Raji (cell line): Measurements from ENCODE around the gene SEPTIN14.
"Not testable (repeated sequence)": the region's sequence is repeated elsewhere in the genome, so short reads cannot be mapped to it uniquely, and the experiment has no call there.

ENCODE experiments used
- POLR2A ChIP-seq: IDR thresholded peaks from 2 replicates; pipeline ENCODE4 v1.6.1; 2011; ENCODE audit warnings: low read depth, low read length, control low read depth; ENCODE audit not compliant: insufficient read depth

The SEPTIN14 gene

DNA sequence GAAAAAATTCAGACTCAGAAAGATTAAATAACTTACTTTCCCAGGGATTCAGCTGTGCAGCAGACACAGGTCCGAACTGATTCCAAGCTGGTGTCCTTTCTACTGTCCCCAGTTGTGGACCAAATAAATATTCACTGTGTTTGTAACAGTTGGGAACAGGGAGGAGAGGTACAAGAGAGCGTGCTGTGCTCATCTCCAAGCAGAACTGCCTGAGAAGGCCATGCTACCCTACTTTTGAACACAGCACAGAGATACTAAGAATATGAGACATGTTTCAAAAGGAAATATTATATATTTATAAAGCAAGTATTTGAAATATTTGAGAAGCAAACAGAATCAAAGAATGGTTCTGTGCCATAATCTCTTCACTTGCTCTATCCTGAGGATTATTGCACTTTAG is at the start of gene SEPTIN14:
SEPTIN14 (minus strand) TSS at position 101 of the 400 bp plus-strand sequence. CDS start 756 bp downstream, outside the sequence.
- not testable (repeated sequence) for TF ChIP-seq POLR2A

DNA sequence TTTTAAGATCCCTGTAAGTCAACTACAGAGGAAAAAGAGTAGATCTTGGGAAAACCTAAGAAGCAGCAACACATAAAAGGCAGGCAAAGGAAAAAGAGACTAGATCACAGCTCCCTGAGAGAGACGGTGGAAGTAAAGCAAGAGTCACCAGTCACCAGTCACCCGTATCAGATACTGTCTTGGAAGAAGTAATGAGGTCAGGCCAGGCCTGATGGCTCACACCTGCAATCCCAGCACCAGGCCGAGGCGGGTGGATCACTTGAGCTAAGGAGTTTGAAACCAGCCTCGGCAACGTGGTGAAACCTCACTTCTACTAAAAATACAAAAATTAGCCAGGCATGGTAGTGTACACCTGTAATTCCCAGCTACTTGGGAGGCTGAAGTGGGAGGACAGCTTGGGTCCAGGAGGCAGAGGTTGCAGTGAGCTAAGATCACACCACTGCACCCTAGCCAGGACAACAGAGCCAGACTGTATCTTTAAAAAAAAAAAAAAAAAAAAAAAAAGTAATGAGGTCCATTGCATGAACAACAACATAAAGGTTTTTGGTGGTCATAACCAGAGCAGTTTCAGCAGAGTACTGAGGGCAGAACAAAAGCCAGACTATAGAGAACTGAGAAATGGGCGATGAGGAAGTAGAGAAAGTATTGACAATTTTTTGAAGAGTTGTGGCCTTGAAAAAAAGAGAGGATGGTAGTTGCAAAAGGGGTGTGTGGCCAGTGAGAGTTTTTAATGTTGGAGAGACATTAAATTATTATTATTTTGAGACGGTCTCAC is 41.6 kb upstream of the SEPTIN14 start:
- TF ChIP-seq POLR2A: no peak

DNA sequence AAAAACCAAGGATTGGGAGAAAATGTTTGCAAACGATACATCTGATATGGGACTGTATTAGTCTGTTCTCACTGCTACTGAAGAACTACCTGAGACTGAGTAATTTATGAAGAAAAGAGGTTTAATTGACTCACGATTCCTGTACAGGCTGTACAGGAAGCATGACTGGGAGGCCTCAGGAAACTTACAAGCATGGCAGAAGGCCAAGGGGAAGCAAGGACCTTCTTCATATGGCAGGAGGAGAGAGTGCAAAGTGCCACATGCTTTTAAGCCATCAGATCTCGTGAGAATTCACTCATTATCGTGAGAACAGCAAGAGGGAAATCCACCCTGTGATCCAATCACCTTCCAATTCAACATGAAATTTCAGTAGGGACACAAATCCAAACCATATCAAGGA is 35.7 kb upstream of the SEPTIN14 start:
- no peak for TF ChIP-seq POLR2A

DNA sequence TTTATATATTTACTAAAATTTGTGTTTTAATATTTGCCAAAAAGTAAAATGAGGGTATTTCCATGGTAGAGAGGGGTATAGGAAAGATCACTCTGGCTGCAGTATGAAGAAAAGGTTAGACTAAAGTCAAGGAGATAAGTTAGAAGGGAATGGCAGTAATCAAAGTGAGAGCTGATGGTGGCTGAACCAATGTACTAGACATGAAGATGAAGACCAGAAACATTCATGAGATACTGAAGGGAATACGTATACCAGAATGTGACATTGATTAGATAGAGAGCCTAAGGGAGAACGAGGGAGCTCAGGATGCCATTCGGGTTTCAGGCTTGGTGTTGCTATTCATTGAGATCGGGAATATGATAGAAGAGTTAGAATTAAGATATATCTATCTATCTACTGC is 32.5 kb upstream of the SEPTIN14 start:
- no peak for TF ChIP-seq POLR2A

DNA sequence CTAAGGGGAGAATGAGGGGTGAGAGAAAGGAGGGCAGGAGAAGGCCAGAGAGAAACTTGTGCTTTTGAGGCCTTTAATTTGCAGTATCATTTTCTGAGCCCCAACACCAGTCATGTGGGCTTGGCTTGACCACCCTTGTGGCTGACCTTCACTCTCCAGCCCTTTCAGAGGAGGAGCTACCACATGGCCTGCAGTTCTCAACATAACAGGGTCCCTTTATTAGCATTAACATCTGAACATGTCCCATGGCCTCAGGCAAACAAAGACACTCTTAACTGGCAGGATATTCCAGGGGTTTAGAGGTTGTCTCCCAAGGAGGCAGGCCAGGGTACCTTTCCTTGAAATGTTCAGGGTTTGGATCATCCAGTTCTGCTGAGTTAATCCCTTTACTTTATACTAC is 31.4 kb upstream of the SEPTIN14 start:
- TF ChIP-seq POLR2A: no peak

DNA sequence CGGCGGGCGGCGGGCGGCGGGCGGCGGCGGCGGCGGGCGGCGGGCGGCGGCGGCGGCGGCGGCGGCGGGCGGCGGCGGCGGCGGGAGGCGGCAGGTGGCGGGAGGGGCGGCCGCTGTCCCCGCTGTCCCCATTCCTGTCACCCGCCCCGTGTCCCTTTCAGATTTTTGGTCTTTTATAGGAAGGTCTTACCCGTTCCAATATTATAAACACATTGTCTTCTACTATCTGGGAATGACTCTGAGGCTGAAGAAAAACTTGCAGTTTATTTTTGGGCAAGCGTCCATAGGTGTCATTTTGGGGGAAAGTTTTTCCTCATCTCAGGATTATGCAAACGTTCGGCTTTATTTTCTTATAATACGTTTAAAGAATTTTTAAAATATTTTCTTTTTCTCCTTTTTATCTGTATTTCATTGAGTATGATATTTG is 25.3 kb upstream of the SEPTIN14 start:
- no peak for TF ChIP-seq POLR2A

DNA sequence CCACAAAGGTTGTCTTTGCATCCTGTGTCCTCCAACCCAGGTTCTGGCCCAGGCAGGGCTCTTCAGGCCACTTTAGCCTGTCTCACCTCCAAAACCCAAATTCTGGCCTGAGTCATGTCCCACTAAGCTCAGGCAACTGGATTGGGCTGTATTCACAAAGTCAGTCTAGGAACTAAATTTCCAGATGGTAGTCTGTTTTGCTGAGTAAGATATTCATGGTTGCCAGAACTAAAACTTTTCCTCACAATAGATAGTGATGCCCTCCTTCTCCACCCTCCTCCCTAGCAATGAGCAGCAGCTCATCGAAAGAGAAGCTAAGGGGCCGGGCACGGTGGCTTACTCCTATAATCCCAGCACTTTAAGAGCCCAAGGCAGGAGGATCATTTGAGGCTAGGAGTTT is 21.8 kb upstream of the SEPTIN14 start:
- TF ChIP-seq POLR2A: no peak

DNA sequence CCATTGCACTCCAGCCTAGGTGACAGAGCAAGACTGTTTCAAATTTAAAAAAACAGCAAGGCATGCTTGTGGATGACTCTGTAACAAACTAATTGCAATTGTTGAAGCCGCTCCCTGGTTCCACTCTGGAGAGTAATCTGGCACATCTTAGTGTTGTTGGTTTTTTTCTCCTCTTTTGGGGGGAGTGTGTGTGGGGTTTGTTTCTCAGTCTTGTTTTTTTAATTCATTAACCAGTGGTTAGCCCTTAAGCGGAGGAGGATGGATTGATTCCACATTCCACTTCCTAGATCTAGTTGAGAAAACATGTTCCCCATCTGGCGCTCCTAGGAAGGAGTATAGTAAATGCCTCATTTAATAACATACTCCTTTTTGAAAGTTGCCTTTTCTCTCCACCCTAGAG is 16.1 kb upstream of the SEPTIN14 start:
- no peak for TF ChIP-seq POLR2A

DNA sequence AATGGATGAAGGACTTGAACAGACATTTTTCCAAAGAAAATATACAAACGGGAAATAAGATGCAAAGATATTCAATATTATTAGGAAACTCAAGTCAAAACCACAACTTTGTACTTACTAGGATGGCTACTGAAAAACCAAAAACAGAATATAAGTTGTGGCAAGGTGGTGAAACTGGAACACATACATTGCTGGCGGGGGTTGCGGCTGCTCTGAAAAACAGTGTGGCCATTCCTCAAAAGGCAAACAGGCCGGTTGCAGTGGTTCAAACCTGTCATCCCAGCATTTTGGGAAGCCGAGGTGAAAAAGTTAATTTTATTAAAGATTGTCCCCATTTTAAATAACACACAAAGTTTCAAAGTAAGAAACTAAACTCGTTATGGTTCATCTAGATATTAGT is 14.8 kb upstream of the SEPTIN14 start:
- no peak for TF ChIP-seq POLR2A

DNA sequence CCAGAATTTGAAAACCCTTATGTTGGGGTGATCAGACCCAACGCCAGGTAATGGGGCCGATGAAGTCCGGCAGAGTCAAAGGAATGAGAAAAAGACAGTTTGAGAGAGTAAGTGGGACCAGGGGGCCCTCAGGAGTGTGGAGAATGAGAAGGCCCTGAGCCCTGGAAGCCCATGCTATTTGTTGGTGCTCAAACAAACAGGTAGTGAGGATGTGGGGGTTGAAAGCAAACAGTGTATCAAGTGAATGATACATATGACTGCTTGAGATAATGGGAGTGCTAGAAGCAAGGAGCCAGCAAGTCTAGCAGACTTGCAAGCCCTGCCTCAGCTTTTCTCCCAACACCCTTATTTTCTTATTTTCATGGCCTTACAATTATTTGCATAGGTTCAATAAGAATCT is 11.2 kb upstream of the SEPTIN14 start:
- TF ChIP-seq POLR2A: no peak

DNA sequence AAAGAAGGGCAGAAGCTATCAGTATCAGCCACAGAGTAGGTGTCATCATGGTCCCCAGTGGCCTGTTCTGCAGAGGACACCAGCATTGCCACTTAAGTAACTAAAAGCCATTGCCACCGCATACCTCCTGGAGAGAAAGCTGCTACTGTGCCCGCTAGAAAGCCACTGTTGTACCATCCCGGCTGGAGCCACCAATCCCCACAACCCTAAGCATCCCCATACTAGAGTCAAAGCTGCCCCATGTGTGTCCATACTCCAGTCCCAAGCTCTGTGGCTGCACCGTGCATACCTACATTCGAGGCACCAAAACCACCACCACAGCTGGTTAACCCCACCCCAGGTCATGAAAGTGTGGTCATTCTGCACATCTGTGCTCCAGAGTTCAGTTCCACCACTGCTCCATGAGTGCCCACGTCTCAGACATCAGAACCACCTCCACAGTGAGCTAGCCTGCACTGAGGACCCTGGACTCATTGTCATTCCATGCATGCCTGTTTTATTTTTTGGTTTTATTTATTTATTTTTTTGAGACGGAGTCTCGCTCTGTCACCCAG is 9.5 kb upstream of the SEPTIN14 start:
- no peak for TF ChIP-seq POLR2A

DNA sequence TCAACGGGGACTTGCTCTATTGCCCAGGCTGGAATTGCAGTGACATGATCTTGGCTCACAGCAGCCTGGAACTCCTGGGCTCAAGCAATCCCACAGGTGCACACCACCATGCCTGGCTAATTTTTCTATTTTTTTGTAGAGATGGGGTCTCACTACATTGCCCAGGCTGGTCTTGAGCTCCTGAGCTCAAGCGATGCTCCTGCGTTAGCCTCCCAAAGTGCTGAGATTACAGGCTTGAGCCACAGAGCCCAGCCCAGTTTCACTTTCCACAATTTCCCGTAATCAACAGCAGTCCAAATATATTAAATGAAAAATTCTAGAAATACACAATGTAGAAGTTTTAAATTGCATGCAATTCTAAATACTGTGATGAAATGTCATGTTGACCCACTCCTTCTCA is 24.0 kb downstream of the SEPTIN14 start:
- no peak for TF ChIP-seq POLR2A

DNA sequence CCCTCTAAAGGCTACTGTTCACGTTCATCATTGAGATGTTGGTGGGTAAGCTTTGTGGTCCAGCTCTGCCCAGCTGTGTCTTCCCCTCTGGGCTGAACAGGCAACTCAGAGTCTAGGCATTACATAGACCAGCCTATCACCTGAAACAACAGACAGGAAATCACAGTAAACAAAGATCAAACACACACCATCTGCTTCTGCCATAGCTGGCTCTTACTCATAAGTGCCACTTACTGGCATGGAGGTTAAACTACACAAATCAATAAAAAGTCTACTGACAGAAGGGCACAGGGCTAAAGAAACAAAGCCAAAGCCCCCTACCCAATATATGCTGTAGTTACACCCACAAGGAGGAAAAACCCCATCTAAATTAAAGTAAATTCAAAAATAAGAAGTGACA is 35.0 kb downstream of the SEPTIN14 start:
- TF ChIP-seq POLR2A: no peak

DNA sequence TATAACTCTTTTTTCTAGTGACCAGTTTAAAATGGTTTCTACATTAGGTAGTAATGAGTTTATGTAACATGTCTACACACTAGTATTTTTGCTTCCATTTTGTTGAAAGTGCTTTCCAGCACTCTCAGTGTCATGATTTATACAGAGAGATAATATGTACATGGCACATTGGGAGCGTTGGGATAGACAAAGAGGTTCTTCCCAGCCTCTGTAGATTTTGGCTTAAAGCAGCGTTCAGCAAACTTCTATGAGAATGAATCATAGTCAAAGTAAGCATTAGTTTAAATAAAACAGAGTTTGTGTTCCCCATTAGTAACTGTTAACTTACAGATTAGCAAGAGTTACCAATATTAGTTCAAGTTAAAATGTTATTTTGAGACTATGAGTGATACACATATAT is 43.9 kb downstream of the SEPTIN14 start:
- no peak for TF ChIP-seq POLR2A

DNA sequence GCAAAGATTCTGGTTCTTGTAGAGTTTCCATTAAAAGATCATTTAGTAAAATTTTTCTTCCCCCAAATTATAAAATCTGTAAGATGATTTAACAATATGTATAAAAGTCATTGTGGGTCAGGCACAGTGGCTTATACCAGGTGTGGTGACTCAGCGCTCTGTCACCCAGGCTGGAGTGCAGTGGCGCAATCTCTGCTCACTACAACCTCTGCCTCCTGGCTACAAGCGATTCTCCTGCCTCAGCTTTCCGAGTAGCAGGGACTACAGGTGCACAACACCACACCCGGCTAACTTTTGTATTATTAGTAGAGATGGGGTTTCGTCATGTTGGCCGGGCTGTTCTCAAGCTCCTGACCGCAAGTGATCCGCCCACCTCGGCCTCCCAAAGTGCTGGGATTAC is 68.0 kb downstream of the SEPTIN14 start:
- no peak for TF ChIP-seq POLR2A

DNA sequence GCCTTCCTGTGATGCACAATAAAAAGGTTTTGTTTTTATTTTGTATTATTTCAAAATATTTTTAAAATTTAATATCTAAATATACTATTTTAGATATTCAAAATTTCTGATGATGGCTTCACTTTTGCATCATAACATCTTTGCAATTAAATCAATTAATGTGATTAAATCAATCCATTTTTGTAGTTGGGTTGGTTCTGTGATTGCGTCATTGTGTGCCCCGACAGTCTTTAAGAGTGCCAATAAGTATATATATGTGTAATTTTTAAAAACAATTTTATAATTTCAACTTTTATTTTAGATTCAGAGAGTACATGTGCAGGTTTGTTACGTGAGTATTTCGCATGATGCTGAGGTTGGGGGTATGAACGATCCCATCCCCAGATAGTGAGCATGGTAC is 70.5 kb downstream of the SEPTIN14 start:
- TF ChIP-seq POLR2A: no peak

DNA sequence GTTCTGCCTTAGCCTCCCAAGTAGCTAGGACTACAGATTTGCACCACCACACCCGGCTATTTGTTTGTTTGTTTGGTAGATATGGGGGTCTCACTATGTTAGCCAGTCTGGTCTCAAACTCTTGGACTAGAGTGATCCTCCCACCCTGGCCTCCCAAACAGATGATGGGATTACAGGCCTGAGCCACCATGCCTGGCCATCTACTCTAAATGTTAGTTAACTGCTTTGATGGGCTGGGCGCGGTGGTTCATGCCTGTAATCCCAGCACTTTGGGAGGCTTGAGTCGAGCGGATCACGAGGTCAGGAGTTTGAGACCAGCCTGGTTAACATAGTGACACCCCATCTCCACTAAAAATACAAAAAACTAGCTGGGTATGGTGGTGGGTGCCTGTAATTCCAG is 74.8 kb downstream of the SEPTIN14 start:
- no peak for TF ChIP-seq POLR2A
